Fibroblast of skin of right quadriceps (primary cell): Measurements from ENCODE around the gene CATSPER2.
"Not testable (repeated sequence)": the region's sequence is repeated elsewhere in the genome, so short reads cannot be mapped to it uniquely, and the experiment has no call there.

Source experiments
- DNase-seq: peaks from one replicate; pipeline ENCODE4 v3.0.0-alpha.2; 2013

CATSPER2 gene

DNA sequence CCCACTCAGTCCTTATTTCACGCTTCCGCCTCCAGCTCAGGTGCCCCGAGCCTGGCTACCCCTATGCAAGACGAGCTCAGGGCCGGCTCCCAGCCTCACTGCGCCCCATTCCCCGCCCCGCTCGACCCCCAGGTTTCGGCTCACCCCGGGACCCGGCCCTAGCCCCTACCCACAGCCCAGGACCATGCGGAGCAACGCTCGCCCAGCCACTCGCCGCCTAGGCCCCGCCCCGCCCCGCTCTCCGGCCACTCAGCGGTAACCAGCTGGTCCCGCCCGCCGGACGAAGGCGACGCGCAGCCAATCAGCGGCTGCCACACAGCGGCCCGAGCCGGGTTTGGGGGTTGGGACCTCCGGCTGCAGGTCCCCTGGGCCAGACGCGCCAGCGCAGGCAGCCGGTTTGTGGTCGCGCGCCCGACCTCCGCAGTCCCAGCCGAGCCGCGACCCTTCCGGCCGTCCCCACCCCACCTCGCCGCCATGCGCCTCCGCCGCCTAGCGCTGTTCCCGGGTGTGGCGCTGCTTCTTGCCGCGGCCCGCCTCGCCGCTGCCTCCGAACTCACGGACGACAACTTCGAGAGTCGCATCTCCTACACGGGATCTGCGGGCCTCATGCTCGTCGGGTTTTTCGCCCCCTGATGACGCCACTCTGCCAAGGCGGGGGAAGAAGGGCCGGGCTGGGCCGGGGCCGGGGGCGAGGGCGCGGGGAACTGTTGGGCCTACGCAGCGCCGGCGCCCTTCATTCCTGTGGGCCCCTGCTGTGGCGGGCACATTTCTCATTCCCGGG lies at the start of gene CATSPER2:
Gene CATSPER2 (minus strand): TSS at position 196 of the 781 bp plus-strand sequence. CDS start 783 bp downstream, outside the sequence.
- no peak for DNase-seq

DNA sequence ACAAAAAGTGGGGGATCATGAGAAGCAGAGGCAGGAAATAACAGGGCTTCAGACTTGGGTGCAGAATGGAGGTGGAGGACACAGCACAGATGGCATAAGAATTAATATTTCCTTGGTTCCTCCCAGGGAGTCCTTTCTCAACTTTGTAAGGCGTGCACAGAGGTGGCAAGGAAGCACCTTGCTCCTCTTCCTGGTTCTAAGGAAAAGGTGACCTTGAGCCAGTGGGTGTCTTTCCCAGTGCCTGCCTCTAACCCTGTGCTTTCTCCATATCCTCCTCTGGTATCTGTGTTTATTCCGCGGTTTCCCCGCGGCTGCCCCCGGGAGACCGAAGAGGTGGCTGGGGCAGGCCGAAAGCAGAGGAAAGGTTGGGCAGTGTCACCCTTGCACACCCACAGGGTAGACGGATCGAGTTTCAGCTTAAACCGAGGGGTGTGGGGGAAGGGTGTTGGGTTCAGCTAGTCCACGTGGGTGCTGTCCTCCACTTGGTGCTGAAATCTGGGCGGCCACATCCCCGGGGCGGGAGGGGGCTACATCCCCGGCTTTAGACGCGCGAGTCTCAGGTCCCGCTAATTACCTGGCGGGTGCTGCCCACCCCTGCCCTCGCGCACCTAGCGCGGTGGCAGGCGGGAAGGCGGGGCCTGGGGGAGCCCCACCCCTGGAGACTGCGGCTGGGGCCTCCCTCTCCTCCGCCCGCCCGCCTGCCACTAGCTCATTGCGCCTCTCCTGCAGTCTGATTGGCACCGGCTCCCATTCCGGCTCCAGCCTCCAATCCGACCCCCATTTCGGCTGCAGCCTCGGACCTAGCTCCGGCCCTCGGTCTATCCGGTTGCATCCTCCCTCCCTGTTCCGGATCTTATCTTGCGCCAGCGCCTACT lies 44.7 kb upstream of the CATSPER2 start, which contains the start of gene CKMT1A:
Gene CKMT1A (plus strand): TSS at position 712 of the 875 bp plus-strand sequence. CDS start 192 bp downstream, outside the sequence.
- DNase-seq: not testable (repeated sequence)

- DNase-seq: not testable (repeated sequence)
Observed at GRCh38 chr15:43692679-43693078, 44.0 kb upstream of the CATSPER2 start.

GRCh38 chr15:43689604-43690301 lies 41.1 kb upstream of the CATSPER2 start:
- DNase-seq: not testable (repeated sequence)

GRCh38 chr15:43674175-43674574 lies 25.5 kb upstream of the CATSPER2 start:
- not testable (repeated sequence) for DNase-seq

DNA sequence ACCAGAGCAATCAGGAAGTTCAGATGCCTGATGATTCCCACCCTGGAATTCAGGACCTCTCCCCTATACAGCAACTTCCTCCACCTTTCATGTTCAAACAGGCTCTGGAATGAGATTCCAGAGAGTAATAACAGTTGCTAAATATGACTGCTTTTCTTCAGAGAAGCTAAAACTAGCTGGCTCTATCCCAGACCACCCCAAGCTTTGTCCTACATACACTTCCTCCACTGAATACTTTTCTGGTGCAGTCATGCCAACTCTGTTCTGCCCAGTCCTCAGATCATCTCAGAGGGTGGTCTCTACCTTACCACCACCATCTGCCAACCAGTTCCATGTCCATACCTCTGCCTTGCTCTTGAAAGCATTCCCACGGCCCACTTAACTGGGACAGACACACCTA lies 17.5 kb upstream of the CATSPER2 start:
- not testable (repeated sequence) for DNase-seq

- DNase-seq: not testable (repeated sequence)
Observed at GRCh38 chr15:43663333-43663732, 14.7 kb upstream of the CATSPER2 start.

DNA sequence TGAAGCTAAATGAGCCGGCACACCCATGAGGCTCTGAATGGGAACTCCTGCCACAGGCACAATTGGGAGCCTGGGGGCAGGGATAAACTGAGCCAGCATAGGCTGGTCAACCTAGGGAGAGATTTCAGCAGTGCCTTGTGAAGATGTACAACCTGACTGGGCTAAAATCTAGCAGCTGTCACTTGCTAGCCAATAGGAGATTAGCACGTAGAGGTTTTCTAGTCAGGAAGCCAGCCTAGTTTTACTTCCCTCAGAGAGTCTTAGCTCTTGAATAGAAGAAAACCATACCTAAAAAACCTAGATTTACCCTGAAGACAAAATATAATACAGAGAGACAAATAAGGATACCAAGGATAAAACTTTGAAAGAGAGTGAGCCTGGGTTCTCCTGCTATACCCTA lies 13.6 kb upstream of the CATSPER2 start:
- not testable (repeated sequence) for DNase-seq

DNA sequence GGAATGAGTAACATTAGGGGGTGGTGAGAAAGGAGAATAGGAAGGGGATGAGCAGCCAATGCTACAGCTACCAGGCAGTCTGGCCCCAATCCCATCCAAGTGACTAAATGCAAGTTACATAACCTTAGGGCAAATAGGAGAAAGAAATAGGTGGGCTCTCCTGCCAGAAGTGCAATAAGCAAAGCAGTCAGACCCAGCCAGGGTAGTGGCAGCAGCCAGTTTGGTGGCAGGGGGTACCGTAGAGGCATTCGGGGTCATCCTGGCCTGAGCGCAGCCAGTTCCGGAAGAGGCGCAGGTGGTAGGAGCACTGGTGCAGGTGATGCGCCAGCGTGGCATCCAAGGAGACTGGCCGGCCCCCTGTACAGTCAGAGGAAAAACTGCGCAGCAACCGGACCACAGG lies 11.1 kb upstream of the CATSPER2 start:
- DNase-seq: not testable (repeated sequence)

DNA sequence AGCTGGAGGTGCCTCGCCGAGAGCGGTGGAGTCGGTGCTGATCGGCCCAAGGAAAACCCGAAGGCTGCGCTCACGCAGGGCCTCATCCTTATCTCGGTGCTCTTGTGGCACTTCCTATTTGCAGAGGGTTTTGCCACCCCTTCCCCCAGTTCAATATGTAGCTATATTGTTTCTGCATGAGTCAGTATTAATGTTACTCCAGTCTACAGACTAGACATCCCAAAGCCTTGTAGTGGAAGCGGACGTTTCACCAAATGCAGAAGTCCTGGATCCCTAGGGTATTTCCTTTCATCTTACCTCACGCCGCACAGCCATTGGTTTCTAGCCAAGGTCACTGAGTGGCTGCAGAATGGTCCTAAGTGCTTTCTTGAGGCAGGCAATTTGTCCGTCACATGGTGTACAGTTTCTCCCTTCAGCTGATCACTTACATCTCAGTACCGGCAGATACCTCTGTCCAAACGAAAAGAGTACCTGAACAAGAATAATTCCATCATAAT lies 834 bp upstream of the CATSPER2 start:
- not testable (repeated sequence) for DNase-seq

GRCh38 chr15:43638464-43639204 lies 10.0 kb downstream of the CATSPER2 start:
- DNase-seq: not testable (repeated sequence)

- DNase-seq: not testable (repeated sequence)
Observed at GRCh38 chr15:43626937-43627336, 21.7 kb downstream of the CATSPER2 start.

DNA sequence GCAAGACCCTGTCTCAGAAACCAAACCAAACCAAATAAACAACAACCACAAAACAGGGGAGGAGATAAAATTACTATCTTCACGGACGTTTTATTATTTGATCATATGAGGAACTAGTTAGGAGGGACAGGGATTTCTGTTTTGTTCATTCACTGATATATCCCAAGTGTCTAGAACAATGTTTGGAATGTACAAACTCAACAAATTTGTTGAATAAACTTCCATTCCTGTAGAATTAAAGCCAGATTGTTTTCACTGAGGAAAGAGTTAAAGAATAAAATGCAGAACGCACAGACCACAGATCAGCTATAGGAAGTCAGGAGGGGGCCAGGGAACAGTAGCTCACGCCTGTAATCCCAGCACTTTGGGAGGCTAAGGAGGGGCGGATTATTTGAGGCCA lies 23.5 kb downstream of the CATSPER2 start:
- peak; percentile 41 for DNase-seq

DNA sequence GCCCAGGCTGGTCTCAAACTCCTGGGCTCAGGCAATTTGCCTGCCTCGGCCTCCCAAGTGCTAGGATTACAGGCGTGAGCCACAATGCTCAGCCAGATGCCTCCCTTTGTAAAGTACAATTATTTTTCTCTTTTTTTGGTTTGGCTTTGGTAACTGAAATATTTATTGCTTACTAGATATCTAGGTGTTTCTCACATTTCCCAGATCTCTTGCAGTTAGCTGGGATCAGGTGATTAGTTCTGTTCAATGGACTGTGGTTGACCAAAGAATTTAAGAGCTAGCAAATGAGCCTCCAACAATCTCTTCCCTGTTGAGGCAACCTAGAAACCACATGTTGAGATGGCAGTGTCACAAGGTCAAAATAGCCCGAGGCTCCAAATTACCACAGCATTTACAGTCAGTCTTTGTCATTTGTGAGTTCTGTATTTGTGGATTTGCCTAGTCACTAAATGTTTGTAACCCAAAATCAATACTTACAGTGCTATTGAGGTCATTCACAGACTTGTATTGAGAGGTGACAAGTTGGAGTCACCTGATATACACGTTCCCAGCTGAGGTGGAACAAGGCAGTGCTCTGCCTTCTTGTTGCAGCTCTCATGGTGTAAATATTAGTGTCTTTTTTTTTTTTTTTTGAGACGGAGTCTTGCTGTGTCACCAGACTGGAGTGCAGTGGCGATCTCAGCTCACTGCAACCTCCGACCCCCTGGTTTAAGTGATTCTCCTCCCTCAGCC lies 26.4 kb downstream of the CATSPER2 start:
- not testable (repeated sequence) for DNase-seq

- DNase-seq: not testable (repeated sequence)
Observed at GRCh38 chr15:43618700-43619099, 29.9 kb downstream of the CATSPER2 start, which contains the start of gene STRC. Gene STRC, minus strand, starts transcription at chr15:43618800. Its CDS starts 78 bp downstream, at chr15:43618722.

- DNase-seq: not testable (repeated sequence)
Observed at GRCh38 chr15:43617750-43618149, 30.9 kb downstream of the CATSPER2 start.

GRCh38 chr15:43602233-43602632 lies 46.4 kb downstream of the CATSPER2 start:
- not testable (repeated sequence) for DNase-seq

GRCh38 chr15:43600200-43600599 lies 48.4 kb downstream of the CATSPER2 start:
- DNase-seq: not testable (repeated sequence)

DNA sequence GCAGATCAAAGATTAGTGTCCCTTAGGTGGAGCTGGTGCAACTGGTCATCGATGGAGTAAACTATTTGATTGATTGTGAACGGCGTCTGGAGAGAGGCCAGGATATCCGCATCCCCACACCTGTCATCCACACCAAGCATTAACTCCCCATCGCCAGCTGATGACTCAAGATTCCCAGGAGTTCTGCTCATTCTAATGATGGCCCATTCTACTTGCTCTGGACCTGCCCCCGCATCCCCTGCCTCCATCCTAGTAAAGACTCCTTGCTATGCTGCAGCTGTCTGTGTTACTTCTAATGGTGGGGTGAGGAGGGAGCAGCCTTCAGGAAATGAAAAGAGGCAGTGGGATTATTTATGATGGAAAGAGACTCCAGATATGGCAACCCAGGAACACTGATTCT lies 49.5 kb downstream of the CATSPER2 start:
- not testable (repeated sequence) for DNase-seq

GRCh38 chr15:43593328-43594190 lies 55.1 kb downstream of the CATSPER2 start, which contains the start of gene CKMT1B:
Gene CKMT1B, plus strand, starts transcription at chr15:43594027. Its CDS starts 192 bp downstream, at chr15:43594219.
- DNase-seq: not testable (repeated sequence)
